NOMO-1 treated with dmso at 0.1 percent for 144 hours (cell line): Measurements from ENCODE around the gene KIF26B.

Experiments
- DNase-seq: peaks from one replicate; lab custom pipeline; 2025; ENCODE audit not compliant: unreplicated experiment; lab: John Stamatoyannopoulos, UW

The KIF26B gene

GRCh38 chr1:245169376-245169775 lies 14.6 kb downstream of the KIF26B start:
- no peak for DNase-seq

DNA sequence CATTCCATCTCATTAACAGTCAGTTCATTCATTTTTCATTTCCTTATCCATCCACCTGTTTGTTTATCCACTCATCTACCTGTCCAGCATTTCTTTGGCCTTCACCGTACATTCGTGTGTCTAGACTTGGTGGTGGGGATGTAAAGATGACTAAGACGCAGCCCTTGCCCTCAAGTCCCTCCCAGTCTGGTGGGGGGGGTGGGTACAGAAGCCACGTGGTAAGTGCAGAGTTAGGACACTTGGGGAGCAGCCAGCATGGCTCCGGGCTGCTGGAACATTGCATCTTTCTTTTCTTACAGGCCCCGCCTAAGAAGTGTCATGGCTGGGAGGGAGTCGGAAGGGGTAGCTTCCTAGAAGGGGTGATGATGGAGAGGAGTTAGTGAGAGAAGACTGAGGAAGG lies 17.2 kb downstream of the KIF26B start:
- DNase-seq, result no peak

GRCh38 chr1:245172829-245173228 lies 18.0 kb downstream of the KIF26B start:
- no peak for DNase-seq

- no peak for DNase-seq
Observed at GRCh38 chr1:245173446-245174211, 18.8 kb downstream of the KIF26B start.

DNA sequence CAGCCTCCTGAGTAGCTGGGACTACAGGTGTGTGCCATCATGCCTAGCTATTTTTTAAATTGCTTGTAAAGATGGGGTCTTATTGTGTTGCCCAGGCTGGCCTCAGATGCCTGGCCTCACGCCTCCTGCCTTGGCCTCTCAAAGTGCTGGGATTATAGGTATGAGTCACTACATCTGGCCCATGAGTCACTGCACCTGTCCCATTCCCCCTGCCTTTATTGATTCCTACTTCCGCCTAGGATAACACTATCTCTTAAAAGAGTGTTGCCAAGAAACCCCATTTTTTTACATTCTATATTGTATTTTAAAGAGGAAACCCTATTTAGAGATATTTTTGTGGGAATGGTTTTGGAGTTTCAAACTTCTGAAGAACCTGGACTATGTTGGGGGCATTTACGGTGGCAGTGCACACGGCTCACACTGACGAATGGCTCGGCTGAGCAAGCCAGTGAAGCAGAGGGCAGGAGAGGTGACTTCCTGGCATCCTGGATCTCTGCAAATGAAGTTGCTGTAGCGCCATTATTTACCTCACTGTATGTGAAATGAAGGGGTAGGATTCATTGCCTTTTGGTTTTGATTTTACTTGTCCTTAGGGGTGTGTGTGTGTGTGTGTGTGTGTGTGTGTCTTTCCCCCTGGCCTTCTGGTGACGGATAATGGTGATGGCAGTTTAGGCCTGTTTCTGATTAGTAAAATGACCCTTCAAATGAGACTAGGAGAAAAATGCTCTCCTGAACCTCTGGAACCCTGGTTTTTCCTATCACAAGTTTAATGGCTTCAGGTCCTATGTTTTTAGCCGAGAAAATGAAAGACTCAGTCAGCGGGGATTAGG lies 22.5 kb downstream of the KIF26B start:
- DNase-seq, result no peak

- no peak for DNase-seq
Observed at GRCh38 chr1:245179706-245180105, 24.9 kb downstream of the KIF26B start.

DNA sequence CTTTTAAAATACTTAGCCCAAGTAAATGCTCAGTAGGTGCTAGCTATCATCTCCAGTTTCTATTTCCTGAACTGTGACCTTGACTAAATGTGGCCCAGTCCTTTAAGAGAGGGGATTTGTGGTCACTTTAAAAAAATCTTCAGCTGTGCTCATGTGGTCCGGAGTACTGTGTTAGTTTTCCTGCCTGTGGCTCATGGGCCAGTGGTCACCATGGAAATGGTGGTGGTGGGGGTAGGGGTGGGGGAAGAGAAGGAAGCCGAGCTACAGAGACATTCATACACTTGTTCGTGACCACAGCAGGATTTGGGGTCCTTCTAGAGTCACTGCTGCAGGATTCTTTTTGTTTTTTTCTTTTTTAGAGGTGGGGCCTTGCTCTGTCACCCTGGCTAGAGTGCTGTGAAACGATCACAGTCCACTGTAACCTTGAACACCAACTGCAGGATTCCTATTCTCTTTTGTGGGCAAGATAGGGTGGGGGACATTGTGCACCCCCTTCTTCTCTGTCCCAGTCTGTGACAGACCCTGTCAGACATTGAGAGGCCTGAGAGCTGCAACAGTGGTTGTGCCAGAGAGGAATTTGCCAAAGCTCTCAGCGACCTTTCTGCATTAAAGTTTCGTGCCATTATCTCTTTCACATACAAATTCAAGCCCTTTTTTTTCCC lies 25.8 kb downstream of the KIF26B start:
- DNase-seq, result no peak

DNA sequence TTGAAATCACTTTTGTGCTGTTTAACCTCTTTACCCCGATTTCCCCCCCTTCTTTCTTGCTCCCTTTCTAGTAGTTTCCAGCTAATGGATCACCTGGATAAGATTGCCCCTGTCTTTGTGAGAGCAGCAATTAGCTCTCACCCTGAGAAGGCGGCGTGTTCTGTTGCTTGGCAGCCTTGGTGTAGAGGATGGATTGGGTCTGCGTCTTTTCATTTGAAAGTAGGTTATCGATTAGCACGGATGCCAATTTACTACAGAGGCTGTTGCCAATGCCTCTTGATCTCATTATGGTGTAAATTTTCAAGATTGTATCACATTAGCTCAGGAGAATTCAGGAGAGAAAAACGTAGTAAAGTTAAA lies 26.4 kb downstream of the KIF26B start:
- DNase-seq, result no peak

- no peak for DNase-seq
Observed at GRCh38 chr1:245182028-245182427, 27.2 kb downstream of the KIF26B start.

DNA sequence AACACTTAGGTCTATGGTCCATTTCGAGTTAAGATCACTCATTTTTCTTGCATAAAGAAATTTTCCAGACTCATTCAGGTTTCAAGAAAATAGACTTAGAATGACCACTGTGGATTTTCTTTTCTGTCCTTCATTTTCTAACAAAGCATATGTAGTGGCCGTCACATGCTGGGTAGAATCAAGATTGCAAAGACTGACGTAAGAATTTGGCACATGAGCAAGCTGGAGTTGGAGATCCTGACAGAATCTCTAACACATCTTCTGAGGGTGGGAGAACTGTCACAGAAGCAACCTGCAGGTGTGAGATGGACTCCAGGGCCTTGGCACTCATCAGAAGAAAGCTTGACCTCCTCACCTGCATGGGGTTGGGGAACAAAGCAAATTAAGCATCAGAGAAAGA lies 28.6 kb downstream of the KIF26B start:
- DNase-seq, result no peak

GRCh38 chr1:245184779-245185178 lies 30.0 kb downstream of the KIF26B start:
- DNase-seq, result no peak

- no peak for DNase-seq
Observed at GRCh38 chr1:245188403-245188802, 33.6 kb downstream of the KIF26B start.

GRCh38 chr1:245195398-245195797 lies 40.6 kb downstream of the KIF26B start:
- no peak for DNase-seq

GRCh38 chr1:245197121-245197520 lies 42.3 kb downstream of the KIF26B start:
- DNase-seq, result no peak

GRCh38 chr1:245197911-245198379 lies 43.2 kb downstream of the KIF26B start:
- no peak for DNase-seq

DNA sequence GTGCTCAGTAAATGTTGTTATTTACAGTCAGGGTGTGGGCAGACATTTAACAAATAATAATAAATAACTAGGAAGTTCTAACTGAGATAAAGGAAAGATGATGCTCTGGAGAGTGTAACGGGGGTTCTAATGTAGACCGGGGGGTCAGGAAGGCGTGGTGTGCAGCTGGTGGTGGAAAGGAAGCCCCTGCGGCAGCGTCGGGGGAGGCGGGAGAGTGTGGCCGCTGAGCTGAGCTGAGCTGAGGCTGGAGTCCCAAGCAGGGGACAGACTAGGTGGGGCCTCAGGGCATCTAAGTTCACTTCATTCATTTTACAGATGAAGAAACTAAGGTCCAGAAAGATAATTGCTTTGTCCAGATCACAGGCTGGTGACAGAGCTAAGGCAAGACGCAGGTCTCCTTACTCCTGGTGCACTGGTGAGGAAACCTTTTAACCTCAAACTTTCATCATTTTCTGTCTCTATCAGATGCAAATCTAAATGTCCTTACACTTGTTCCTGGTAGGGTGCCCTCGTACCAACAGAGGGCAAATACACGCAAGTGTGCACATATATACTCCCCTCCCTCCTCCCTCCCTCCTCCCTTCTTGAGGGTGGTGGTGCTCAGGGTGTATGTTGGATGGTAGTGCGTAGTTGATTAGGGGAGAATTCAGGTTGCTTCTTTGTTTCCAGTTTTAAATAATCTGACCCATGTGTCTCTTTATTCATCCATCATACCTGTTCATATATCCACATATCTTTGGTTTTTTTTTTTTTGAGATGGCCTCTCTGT lies 44.1 kb downstream of the KIF26B start:
- no peak for DNase-seq

GRCh38 chr1:245200146-245200545 lies 45.4 kb downstream of the KIF26B start:
- DNase-seq, result no peak

DNA sequence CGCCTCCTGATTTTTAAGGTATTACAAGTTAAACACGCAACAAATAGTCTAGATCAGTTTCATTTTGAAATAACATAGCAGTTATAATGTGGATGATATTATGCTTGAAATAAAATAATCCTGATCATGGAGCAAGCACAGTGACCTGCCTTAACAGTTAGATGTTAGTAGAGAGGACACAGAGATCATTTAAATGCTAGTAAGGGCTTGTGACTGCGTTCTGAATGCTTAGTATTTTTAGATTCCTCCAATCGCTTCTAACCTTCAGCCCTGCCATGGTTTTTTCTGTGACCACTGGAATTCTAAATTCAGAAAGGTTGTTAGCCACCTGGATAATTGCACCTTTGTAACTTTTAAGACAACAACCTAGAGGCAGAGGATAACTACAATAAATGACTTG lies 46.4 kb downstream of the KIF26B start:
- DNase-seq, result no peak

DNA sequence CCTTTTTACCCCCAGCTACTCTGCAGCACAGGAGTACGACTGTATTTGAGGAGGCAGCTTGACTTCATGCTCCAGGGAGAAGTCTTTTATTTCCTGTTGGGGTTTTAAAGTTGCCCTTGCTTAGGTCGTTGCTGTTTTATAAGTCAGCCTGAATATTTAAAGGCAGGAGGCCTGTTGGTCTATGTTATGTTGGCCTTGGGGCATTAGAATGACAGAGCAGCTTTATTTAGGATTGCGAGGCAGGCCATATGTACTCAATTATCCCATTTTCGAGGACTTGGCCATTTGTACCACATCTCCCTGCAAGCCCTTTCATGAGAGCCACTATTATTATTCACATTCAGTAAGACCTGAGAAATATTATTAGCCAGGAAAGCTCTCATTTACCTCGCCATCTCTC lies 47.0 kb downstream of the KIF26B start:
- no peak for DNase-seq

DNA sequence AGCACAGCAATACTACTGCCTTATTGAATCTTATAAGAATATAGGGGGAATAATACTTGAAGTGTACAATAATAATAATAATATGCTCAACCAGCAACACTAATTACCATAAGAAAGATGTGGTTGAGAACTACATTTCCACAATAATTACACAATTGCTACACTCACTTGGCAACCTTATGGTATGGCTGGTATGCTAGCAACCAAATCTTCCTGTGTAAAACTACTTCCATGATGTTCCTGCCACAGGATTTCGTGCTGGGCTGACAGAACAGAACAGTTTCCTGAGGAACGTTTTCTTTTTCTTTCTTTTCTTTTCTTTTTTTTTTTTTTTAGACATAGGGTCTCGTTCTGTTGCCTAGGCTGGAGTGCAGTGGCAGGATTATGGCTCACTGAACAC lies 50.6 kb downstream of the KIF26B start:
- DNase-seq, result no peak

GRCh38 chr1:245205864-245206263 lies 51.1 kb downstream of the KIF26B start:
- no peak for DNase-seq
